GM23338 (cell line): Measurements from ENCODE around the gene RHBDD2. TPM values are rescaled to one million over a fixed set of nuclear protein-coding genes. Genes with fewer than 3 reads are reported as not detected.
A peak's percentile ranks its signal among the peaks of the same experiment; 100 is the strongest.

Experiments
- ATAC-seq: fragments of 200-7000 bp; cut with Tn5 transposase; 3 replicates; pipeline ENCODE4 v1.9.1; 2020
- DNase-seq: peaks from one replicate; pipeline ENCODE4 v3.0.0-alpha.2; 2015; ENCODE audit warnings: low spot score
- H2AFZ ChIP-seq: fragments of 200-600 bp; sonication (generic); 2 replicates; pipeline ENCODE4 v1.8.0; 2016; ENCODE audit warnings: antibody characterized with exemption, mild to moderate bottlenecking, moderate library complexity
- H3F3A ChIP-seq: fragments of 200-600 bp; sonication (generic); replicated peaks from 2 replicates; pipeline ENCODE4 v1.8.0; 2017; ENCODE audit warnings: antibody characterized with exemption, mixed run types, low read depth
- H3K27ac ChIP-seq: fragments of 200-600 bp; sonication (generic); 2 replicates; pipeline ENCODE4 v1.6.1; 2016; ENCODE audit warnings: low read depth
- H3K27me3 ChIP-seq: fragments of 200-600 bp; sonication (generic); 2 replicates; pipeline ENCODE4 v1.8.0; 2016; ENCODE audit warnings: mild to moderate bottlenecking, mixed run types, moderate library complexity; ENCODE audit not compliant: insufficient read depth
- H3K36me3 ChIP-seq: fragments of 200-600 bp; sonication (generic); 2 replicates; pipeline ENCODE4 v1.8.0; 2016; ENCODE audit warnings: mild to moderate bottlenecking; ENCODE audit not compliant: insufficient read depth
- H3K4me1 ChIP-seq: fragments of 200-600 bp; sonication (generic); 2 replicates; pipeline ENCODE4 v1.8.0; 2016; ENCODE audit warnings: mild to moderate bottlenecking, moderate library complexity; ENCODE audit not compliant: insufficient read depth
- H3K4me2 ChIP-seq: fragments of 200-600 bp; sonication (generic); 2 replicates; pipeline ENCODE4 v1.7.1; 2017; ENCODE audit warnings: mixed run types
- H3K4me3 ChIP-seq: fragments of 200-600 bp; sonication (generic); 2 replicates; pipeline ENCODE4 v1.6.1; 2016; ENCODE audit warnings: mixed run types
- H3K79me2 ChIP-seq: fragments of 200-600 bp; sonication (generic); replicated peaks from 2 replicates; pipeline ENCODE4 v1.8.0; 2017; ENCODE audit warnings: mild to moderate bottlenecking; ENCODE audit not compliant: insufficient read depth
- H3K9me2 ChIP-seq: fragments of 200-600 bp; sonication (generic); 2 replicates; pipeline ENCODE4 v1.8.0; 2017; ENCODE audit not compliant: insufficient read depth
- H4K20me1 ChIP-seq: fragments of 200-600 bp; sonication (generic); replicated peaks from 2 replicates; pipeline ENCODE4 v1.8.0; 2017; ENCODE audit warnings: mild to moderate bottlenecking; ENCODE audit not compliant: insufficient read depth
- H3K27ac Mint-ChIP-seq: 2 replicates; pipeline ENCODE4 v1.8.0; 2020; ENCODE audit warnings: inconsistent platforms, mild to moderate bottlenecking, moderate library complexity, mixed read lengths
- H3K27me3 Mint-ChIP-seq: 3 replicates; pipeline ENCODE4 v1.8.0; 2022; ENCODE audit warnings: low read depth, mild to moderate bottlenecking, moderate library complexity, mixed read lengths, inconsistent platforms; ENCODE audit not compliant: insufficient read depth, poor library complexity
- H3K36me3 Mint-ChIP-seq: 3 replicates; pipeline ENCODE4 v1.8.0; 2021; ENCODE audit warnings: low read depth, mild to moderate bottlenecking, inconsistent platforms, moderate library complexity, mixed read lengths
- H3K4me1 Mint-ChIP-seq: 3 replicates; pipeline ENCODE4 v1.8.0; 2020; ENCODE audit warnings: mild to moderate bottlenecking, inconsistent platforms, mixed read lengths
- H3K4me3 Mint-ChIP-seq: 3 replicates; pipeline ENCODE4 v1.8.0; 2021; ENCODE audit warnings: moderate library complexity, mild to moderate bottlenecking, inconsistent platforms, mixed read lengths
- H3K9me3 Mint-ChIP-seq: 3 replicates; pipeline ENCODE4 v1.8.0; 2020; ENCODE audit warnings: moderate library complexity, mild to moderate bottlenecking, inconsistent platforms, mixed read lengths
- CTCF ChIP-seq, 2 experiments: fragments of 200-600 bp in 1 of 2; sonication (generic) in 1 of 2; conservative IDR thresholded peaks; 2 replicates each; pipeline versions ENCODE4 v1.5.1 to v1.6.1; 2016 to 2017; ENCODE audit warnings: antibody characterized with exemption in 2 of 2, low read depth in 2 of 2, mild to moderate bottlenecking in 2 of 2, moderate library complexity in 1 of 2
- ETS1 ChIP-seq: IDR thresholded peaks from 2 replicates; pipeline ENCODE4 v1.6.1; 2016; ENCODE audit warnings: antibody characterized with exemption
- EZH2 ChIP-seq: fragments of 200-600 bp; sonication (generic); IDR thresholded peaks from one replicate; pipeline ENCODE4 v1.8.0; 2017; ENCODE audit warnings: antibody characterized with exemption, mild to moderate bottlenecking, low read depth; ENCODE audit not compliant: unreplicated experiment
- JUNB ChIP-seq: IDR thresholded peaks from one replicate; pipeline ENCODE4 v1.6.1; 2016; ENCODE audit warnings: antibody characterized with exemption; ENCODE audit not compliant: unreplicated experiment
- ZNF462 ChIP-seq: fragments of 250-450 bp; sonication (Bioruptor Pico); IDR thresholded peaks from 2 replicates; pipeline ENCODE4 v1.5.0; 2020; ENCODE audit warnings: mild to moderate bottlenecking, moderate library complexity
- polyA plus RNA-seq: library from polyadenylated mRNA; unstranded; fragments of >200 nt; fragmentation: Nextera tagmentation; extraction: Ambion mirVana; gene quantifications from 2 replicates; pipeline ENCODE4 v1.2.1, GENCODE V29; 2016
- total RNA-seq: library from RNA; depleted of rRNA; stranded (reverse); fragments of >200 nt; shearing (Covaris generic); gene quantifications from 2 replicates; pipeline ENCODE4 v1.2.3, GENCODE V29; 2014

RHBDD2 gene
- total and polyA plus RNA-seq, 2 experiments from 2014 or later, result 23.1 to 25.7 TPM

GRCh38 chr7:75928568-75928914, 49.7 kb downstream of the RHBDD2 start:
- Mint-ChIP-seq H3K4me3 (no peak overlapping the region), H3K4me1 (no peaks in the 10 kb centered on the region), H3K27me3 (peaks cover 6% of the 10 kb centered on the region), H3K27ac (no peak overlapping the region), H3K36me3 (peaks cover 32% of the 10 kb centered on the region), H3K9me3 (peaks cover 16% of the 10 kb centered on the region; the same call in 2 of the 3 replicates)
- Histone ChIP-seq H3K36me3 (no peaks in the 10 kb centered on the region; the same call in 1 of the 2 replicates), H3K27me3 (no peaks in the 10 kb centered on the region), H3K79me2 (peaks cover 95% of the 10 kb centered on the region), H3F3A (no peaks in the 10 kb centered on the region), H4K20me1 (peaks cover 32% of the 10 kb centered on the region), H3K4me3 (no peak overlapping the region), H2AFZ (no peak overlapping the region), H3K4me2 (no peak overlapping the region), H3K9me2 (no peaks in the 10 kb centered on the region), H3K4me1 (no peaks in the 10 kb centered on the region; the same call in 1 of the 2 replicates), H3K27ac (no peak overlapping the region)
- TF ChIP-seq ZNF462 (CRISPR knock-in tag), result no peak
- no peak for TF ChIP-seq JUNB
- TF ChIP-seq EZH2, result no peak
- DNase-seq, result no peak
- ATAC-seq, result no peak

- peak overlapping the region; percentile 75; the same call in 1 of the 2 replicates for H3K27ac ChIP-seq
- Mint-ChIP-seq H3K27ac (no peak overlapping the region), H3K27me3 (peaks cover 3% of the 10 kb centered on the region), H3K9me3 (peaks cover 16% of the 10 kb centered on the region; the same call in 2 of the 3 replicates), H3K4me1 (no peaks in the 10 kb centered on the region), H3K4me3 (no peak overlapping the region), H3K36me3 (peaks cover 40% of the 10 kb centered on the region)
- DNase-seq (no peak), ATAC-seq (no peak)
- H3K4me2 ChIP-seq, result no peak overlapping the region
- H3K36me3 ChIP-seq, result no peaks in the 10 kb centered on the region; the same call in 1 of the 2 replicates
- no peaks in the 10 kb centered on the region for H3F3A ChIP-seq
- H3K9me2 ChIP-seq, result no peaks in the 10 kb centered on the region
- no peak overlapping the region for H2AFZ ChIP-seq
- H3K4me3 ChIP-seq, result no peak overlapping the region
- no peaks in the 10 kb centered on the region for H3K27me3 ChIP-seq
- peaks cover 94% of the 10 kb centered on the region for H3K79me2 ChIP-seq
- H4K20me1 ChIP-seq, result peaks cover 40% of the 10 kb centered on the region
- no peaks in the 10 kb centered on the region; the same call in 1 of the 2 replicates for H3K4me1 ChIP-seq
- TF ChIP-seq ETS1 (no peak), CTCF (conservative IDR thresholded peaks at IDR 0.05; ENCODE audit: low read depth in 2 of 2) (no peak)
Observed at GRCh38 chr7:75931680-75932079, 52.8 kb downstream of the RHBDD2 start.
